Measurements from ENCODE around the gene KPNA5. TPM values are rescaled to one million over a fixed set of nuclear protein-coding genes. Genes with fewer than 3 reads are reported as not detected.
"Not testable (repeated sequence)": the region's sequence is repeated elsewhere in the genome, so short reads cannot be mapped to it uniquely, and the experiment has no call there.

The KPNA5 gene
- total RNA-seq, result 8.3 TPM
- long read RNA-seq, full-length matches to known transcripts, result 9 of 11 reads
- long read RNA-seq, partial matches to known transcripts, result 1 of 11 reads
- long read RNA-seq, other reads (novel, unspliced or antisense), result 1 of 11 reads

- peak; percentile 99 for ATAC-seq (ENCODE audit: poor library complexity)
- intact Hi-C loops (cut with DNase I), result no loop called here
- peak; percentile 95 for DNase-seq
Observed at GRCh38 chr6:116680880-116681672, at the start of gene KPNA5. Gene KPNA5, plus strand, starts transcription at chr6:116681211. Its CDS starts 124 bp downstream, at chr6:116681335.

- DNase-seq (no peak), ATAC-seq (ENCODE audit: poor library complexity) (no peak)
- intact Hi-C loops (cut with DNase I), result no loop called here
Observed at GRCh38 chr6:116631379-116631990, 49.5 kb upstream of the KPNA5 start.

GRCh38 chr6:116633685-116634084, 47.3 kb upstream of the KPNA5 start:
- DNase-seq (no peak), ATAC-seq (ENCODE audit: poor library complexity) (no peak)
- intact Hi-C loops (cut with DNase I), result no loop called here

GRCh38 chr6:116648156-116648555, 32.9 kb upstream of the KPNA5 start:
- no peak for DNase-seq
- intact Hi-C loops (cut with DNase I), result no loop called here
- no peak for ATAC-seq (ENCODE audit: poor library complexity)

- ATAC-seq (ENCODE audit: poor library complexity) (no peak), DNase-seq (no peak)
- intact Hi-C loops (cut with DNase I), result no loop called here
Observed at GRCh38 chr6:116649129-116649528, 31.9 kb upstream of the KPNA5 start.

- intact Hi-C loops (cut with DNase I), result no loop called here
- ATAC-seq (ENCODE audit: poor library complexity) (no peak), DNase-seq (no peak)
Observed at GRCh38 chr6:116651916-116652315, 29.1 kb upstream of the KPNA5 start.

- ATAC-seq (ENCODE audit: poor library complexity) (no peak), DNase-seq (no peak)
- intact Hi-C loops (cut with DNase I), result no loop called here
Observed at GRCh38 chr6:116661594-116661993, 19.4 kb upstream of the KPNA5 start.

GRCh38 chr6:116662202-116662601, 18.8 kb upstream of the KPNA5 start:
- DNase-seq, result no peak
- ATAC-seq (ENCODE audit: poor library complexity), result no peak
- intact Hi-C loops (cut with DNase I), result no loop called here

- intact Hi-C loops (cut with DNase I), result no loop called here
- no peak for ATAC-seq (ENCODE audit: poor library complexity)
- DNase-seq, result no peak
Observed at GRCh38 chr6:116663308-116663707, 17.7 kb upstream of the KPNA5 start.

- intact Hi-C loops (cut with DNase I); DNase-seq; ATAC-seq (ENCODE audit: poor library complexity): not testable (repeated sequence)
Observed at GRCh38 chr6:116664169-116664568, 16.8 kb upstream of the KPNA5 start.

GRCh38 chr6:116665464-116665863, 15.5 kb upstream of the KPNA5 start:
- DNase-seq, result no peak
- intact Hi-C loops (cut with DNase I), result no loop called here
- no peak for ATAC-seq (ENCODE audit: poor library complexity)

- ATAC-seq (ENCODE audit: poor library complexity), result no peak
- DNase-seq, result no peak
- intact Hi-C loops (cut with DNase I), result no loop called here
Observed at GRCh38 chr6:116666869-116667268, 14.1 kb upstream of the KPNA5 start.

GRCh38 chr6:116667623-116668022, 13.4 kb upstream of the KPNA5 start:
- DNase-seq (no peak), ATAC-seq (ENCODE audit: poor library complexity) (no peak)
- intact Hi-C loops (cut with DNase I), result no loop called here

GRCh38 chr6:116672306-116672705, 8.7 kb upstream of the KPNA5 start:
- no peak for DNase-seq
- intact Hi-C loops (cut with DNase I), result no loop called here
- no peak for ATAC-seq (ENCODE audit: poor library complexity)

- ATAC-seq (ENCODE audit: poor library complexity) (no peak), DNase-seq (no peak)
Observed at GRCh38 chr6:116676021-116676420, 5.0 kb upstream of the KPNA5 start.

GRCh38 chr6:116682334-116682712, 1.3 kb downstream of the KPNA5 start:
- intact Hi-C loops (cut with DNase I), result no loop called here
- ATAC-seq (ENCODE audit: poor library complexity), result no peak
- no peak for DNase-seq

More at GRCh38 chr6:116676021-116676420, 5.0 kb upstream of the KPNA5 start:
- intact Hi-C loops (cut with DNase I), result no loop called here

GRCh38 chr6:116685437-116685993, 4.5 kb downstream of the KPNA5 start:
- ATAC-seq (ENCODE audit: poor library complexity), result no peak
- intact Hi-C loops (cut with DNase I), result no loop called here
- DNase-seq, result no peak

- ATAC-seq (ENCODE audit: poor library complexity); intact Hi-C loops (cut with DNase I); DNase-seq: not testable (repeated sequence)
Observed at GRCh38 chr6:116686475-116687101, 5.6 kb downstream of the KPNA5 start.

GRCh38 chr6:116691154-116691553, 10.1 kb downstream of the KPNA5 start:
- intact Hi-C loops (cut with DNase I), result no loop called here
- ATAC-seq (ENCODE audit: poor library complexity) (no peak), DNase-seq (no peak)
